SK-N-MC (cell line): ENCODE data around the gene MARCHF2.

Experiments used
- EZH2 ChIP-seq: fragments of 200-600 bp; sonication (generic); IDR thresholded peaks from one replicate; pipeline ENCODE4 v1.6.1; 2017; ENCODE audit warnings: antibody characterized with exemption
- FOXP2 ChIP-seq: optimal IDR thresholded peaks from 2 replicates; pipeline ENCODE3; 2011; ENCODE audit warnings: mild to moderate bottlenecking, moderate library complexity; ENCODE audit not compliant: insufficient read depth; ENCODE audit errors: extremely low read length, control extremely low read depth
- POLR2AphosphoS5 ChIP-seq: IDR thresholded peaks from 2 replicates; pipeline ENCODE4 v1.6.1; 2012; ENCODE audit warnings: mild to moderate bottlenecking, low read depth, low read length, borderline replicate concordance

GRCh38 chr19:8366121-8366581, 47.0 kb upstream of the MARCHF2 start:
- no peak for TF ChIP-seq POLR2AphosphoS5
- no peak for TF ChIP-seq EZH2
- TF ChIP-seq FOXP2, result no peak
